GM10248 (cell line): ENCODE measurements around the gene ZSCAN26.
A peak's percentile ranks its signal among the peaks of the same experiment; 100 is the strongest.

Experiments used
- CTCF ChIA-PET: fragments of 300-600 bp; sonication (Branson Sonifier 250); formaldehyde crosslinking; extraction: SDS; loops from one replicate; lab custom pipeline; 2021; ENCODE audit warnings: antibody characterized with exemption; lab: Yijun Ruan, JAX
- POLR2A ChIA-PET: fragments of 350-650 bp; sonication (Branson Sonifier 250); formaldehyde crosslinking; extraction: SDS; loops from one replicate; lab custom pipeline; 2020; ENCODE audit warnings: antibody characterized with exemption; lab: Yijun Ruan, JAX
- DNase-seq: peaks from one replicate; pipeline ENCODE4 v3.0.0; 2012; ENCODE audit errors: extremely low spot score
- CTCF ChIP-seq: IDR thresholded peaks from 2 replicates; pipeline ENCODE4 v1.5.1; 2012; ENCODE audit warnings: mild to moderate bottlenecking, low read depth; ENCODE audit errors: extremely low read depth, missing control alignments, control extremely low read depth

Gene ZSCAN26

DNA sequence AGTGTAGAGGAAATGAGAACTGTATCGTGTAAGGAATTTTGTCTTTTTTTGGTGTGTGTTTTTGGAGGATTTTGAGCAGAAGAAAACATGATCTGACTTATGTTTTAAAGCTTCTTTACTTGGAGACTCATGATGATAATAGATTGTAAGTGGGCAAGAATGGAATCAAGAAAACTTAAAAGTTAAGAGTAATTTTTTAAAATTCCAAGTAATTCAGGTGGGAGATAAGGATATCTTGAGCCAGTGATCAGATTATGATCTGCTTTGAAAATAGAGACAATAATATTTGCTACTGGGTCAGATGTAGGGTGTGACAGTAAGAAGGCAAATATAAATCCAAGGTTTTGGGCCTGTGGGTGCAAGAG, 734 bp downstream of the ZSCAN26 start:
- TF ChIP-seq CTCF = no peak
- CTCF ChIA-PET = interaction anchor here (1.2 to 2.9 kb wide), 3 partner anchors 14 to 89 kb away, joined by 3 to 13 read pairs (median 5); partner anchors contain the start of gene PGBD1
- DNase-seq = no peak
- POLR2A ChIA-PET = interaction anchor here (0.5 to 0.9 kb wide), 2 partner anchors 68 to 393 kb away, joined by 3 read pairs; no protein-coding TSS in a partner anchor

DNA sequence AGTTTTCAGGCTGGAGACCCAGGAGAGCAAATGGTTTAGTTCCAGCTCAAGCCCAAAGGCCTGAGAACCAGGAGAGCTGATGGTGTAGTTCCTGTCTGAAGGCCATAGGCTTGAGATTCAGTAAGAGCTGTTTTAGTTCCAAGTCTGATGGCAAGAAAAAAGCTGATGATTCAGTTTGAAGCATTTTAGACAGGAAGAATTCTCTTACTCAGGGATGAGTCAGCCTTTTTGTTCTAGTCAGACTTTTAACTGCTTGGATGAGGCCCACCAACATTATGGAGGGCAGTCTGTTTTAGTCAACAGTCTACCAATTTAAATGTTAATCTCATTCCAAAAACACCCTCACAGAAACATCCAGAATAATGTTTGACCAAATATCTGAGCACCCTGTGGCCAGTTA, 2.5 kb downstream of the ZSCAN26 start:
- POLR2A ChIA-PET = no interaction called here
- TF ChIP-seq CTCF = no peak
- no peak for DNase-seq
- CTCF ChIA-PET = interaction anchor here (0.7 kb wide), 1 partner anchor 429 kb away, joined by 3 read pairs; no protein-coding TSS in a partner anchor

- TF ChIP-seq CTCF = no peak
- POLR2A ChIA-PET = no interaction called here
- DNase-seq = no peak
- CTCF ChIA-PET = interaction anchor here (0.7 to 2.1 kb wide), 3 partner anchors 15 to 82 kb away, joined by 3 to 6 read pairs (median 4); partner anchors contain the start of gene ZKSCAN4
Measured at GRCh38 chr6:28274888-28275287, 7.9 kb downstream of the ZSCAN26 start.

DNA sequence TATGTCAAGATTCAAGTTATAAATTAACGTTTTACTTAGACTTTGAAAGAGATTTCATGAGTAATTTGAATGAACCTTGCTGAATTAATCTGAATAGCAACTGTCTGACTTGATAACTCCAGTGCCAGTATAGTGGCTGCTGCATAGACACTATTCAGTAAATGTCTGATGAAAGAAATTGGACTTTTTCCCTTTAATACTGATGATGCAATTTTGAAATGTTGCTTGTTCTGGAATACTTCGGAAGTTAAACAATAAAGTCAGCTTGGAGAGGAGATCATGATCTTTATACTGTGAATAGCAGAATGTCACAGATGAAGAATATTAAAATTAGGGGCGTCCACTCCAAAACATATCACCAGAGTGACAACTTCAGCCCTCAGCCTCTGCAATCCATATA, 10.8 kb downstream of the ZSCAN26 start:
- ChIA-PET POLR2A (no interaction called here), CTCF (no interaction called here)
- no peak for DNase-seq
- TF ChIP-seq CTCF = no peak

GRCh38 chr6:28280595-28281287, 13.8 kb downstream of the ZSCAN26 start:
- POLR2A ChIA-PET = interaction anchor here (1.0 kb wide), 1 partner anchor 113 kb away, joined by 3 read pairs; no protein-coding TSS in a partner anchor
- no peak for DNase-seq
- no peak for TF ChIP-seq CTCF
- CTCF ChIA-PET = interaction anchor here (0.8 to 1.9 kb wide), 10 partner anchors 14 to 103 kb away, joined by 3 to 5 read pairs (median 3); partner anchors contain the start of gene ZSCAN26

GRCh38 chr6:28281288-28282064, 14.5 kb downstream of the ZSCAN26 start, which contains the start of gene PGBD1:
Gene PGBD1, plus strand, starts transcription at chr6:28281572. Its CDS starts 2,242 bp downstream, at chr6:28283814.
- CTCF ChIA-PET = interaction anchor here (0.8 to 1.9 kb wide), 10 partner anchors 14 to 103 kb away, joined by 3 to 5 read pairs (median 3); partner anchors contain the start of gene ZSCAN26
- peak; percentile 73 for DNase-seq
- POLR2A ChIA-PET = interaction anchor here (0.6 to 1.0 kb wide), 2 partner anchors 54 to 113 kb away, joined by 3 read pairs; no protein-coding TSS in a partner anchor
- TF ChIP-seq CTCF = no peak
